Measurements from ENCODE around the gene CTSK. TPM values are rescaled to one million over a fixed set of nuclear protein-coding genes. Genes with fewer than 3 reads are reported as not detected.

Gene CTSK
- total and polyA plus RNA-seq, 9 donors = 42.9 to 110 (median 58.3) TPM

Other genes starting within 250 kb of the CTSK start
- 113 TPM for gene MCL1, start 228.7 kb downstream of the CTSK start, total RNA-seq
- gene MCL1, start 228.7 kb downstream of the CTSK start, polyA plus RNA-seq (ENCODE audit: insufficient read depth in 1 of 8, insufficient read length in 8 of 8, low replicate concordance in 1 of 8) = 100 to 1,000 TPM; 121 to 182 (median 136) TPM
- gene ENSA, start 178.6 kb downstream of the CTSK start, total RNA-seq = 76.3 TPM
- gene ENSA, start 178.6 kb downstream of the CTSK start, polyA plus RNA-seq (ENCODE audit: insufficient read depth in 1 of 8, insufficient read length in 8 of 8, low replicate concordance in 1 of 8) = 100 to 1,000 TPM in 7 of 8 donors, 10 to 100 TPM in 1; 99.4 to 143 (median 118) TPM
- gene GOLPH3L, start 111.1 kb downstream of the CTSK start, total RNA-seq = 9.3 TPM
- gene GOLPH3L, start 111.1 kb downstream of the CTSK start, polyA plus RNA-seq (ENCODE audit: insufficient read depth in 1 of 8, insufficient read length in 8 of 8, low replicate concordance in 1 of 8) = 10 to 100 TPM; 15.5 to 23.6 (median 17.4) TPM
- gene HORMAD1, start 87.4 kb downstream of the CTSK start, total RNA-seq = 0.18 TPM
- gene HORMAD1, start 87.4 kb downstream of the CTSK start, polyA plus RNA-seq (ENCODE audit: insufficient read depth in 1 of 8, insufficient read length in 8 of 8, low replicate concordance in 1 of 8) = not detected
- 13.3 TPM for gene CTSS, start 42.5 kb downstream of the CTSK start, total RNA-seq
- gene CTSS, start 42.5 kb downstream of the CTSK start, polyA plus RNA-seq (ENCODE audit: insufficient read depth in 1 of 8, insufficient read length in 8 of 8, low replicate concordance in 1 of 8) = 10 to 100 TPM; 11.1 to 20.0 (median 13.9) TPM
- gene ARNT, start 68.3 kb upstream of the CTSK start, total RNA-seq = 30.9 TPM
- 10 to 100 TPM; 30.2 to 44.1 (median 33.1) TPM for gene ARNT, start 68.3 kb upstream of the CTSK start, polyA plus RNA-seq (ENCODE audit: insufficient read depth in 1 of 8, insufficient read length in 8 of 8, low replicate concordance in 1 of 8)
- not detected for gene CTXND2, start 78.9 kb upstream of the CTSK start, total RNA-seq
- not detected for gene CTXND2, start 78.9 kb upstream of the CTSK start, polyA plus RNA-seq (ENCODE audit: insufficient read depth in 1 of 8, insufficient read length in 8 of 8, low replicate concordance in 1 of 8)
- 40.6 TPM for gene SETDB1, start 118.1 kb upstream of the CTSK start, total RNA-seq
- 10 to 100 TPM; 31.5 to 41.5 (median 36.3) TPM for gene SETDB1, start 118.1 kb upstream of the CTSK start, polyA plus RNA-seq (ENCODE audit: insufficient read depth in 1 of 8, insufficient read length in 8 of 8, low replicate concordance in 1 of 8)
- 47.3 TPM for gene CERS2, start 166.6 kb upstream of the CTSK start, total RNA-seq
- gene CERS2, start 166.6 kb upstream of the CTSK start, polyA plus RNA-seq (ENCODE audit: insufficient read depth in 1 of 8, insufficient read length in 8 of 8, low replicate concordance in 1 of 8) = 100 to 1,000 TPM in 2 of 8 donors, 10 to 100 TPM in 6; 62.3 to 111 (median 84.0) TPM
- gene ANXA9, start 174.0 kb upstream of the CTSK start, total RNA-seq = 0.04 TPM
- gene ANXA9, start 174.0 kb upstream of the CTSK start, polyA plus RNA-seq (ENCODE audit: insufficient read depth in 1 of 8, insufficient read length in 8 of 8, low replicate concordance in 1 of 8) = 1 to 10 TPM; 2.1 to 3.5 (median 2.5) TPM
- gene MINDY1, start 198.6 kb upstream of the CTSK start, total RNA-seq = 15.7 TPM
- 10 to 100 TPM; 15.8 to 20.4 (median 17.0) TPM for gene MINDY1, start 198.6 kb upstream of the CTSK start, polyA plus RNA-seq (ENCODE audit: insufficient read depth in 1 of 8, insufficient read length in 8 of 8, low replicate concordance in 1 of 8)
- 19.3 TPM for gene PRUNE1, start 200.2 kb upstream of the CTSK start, total RNA-seq
- 10 to 100 TPM; 23.4 to 29.8 (median 25.6) TPM for gene PRUNE1, start 200.2 kb upstream of the CTSK start, polyA plus RNA-seq (ENCODE audit: insufficient read depth in 1 of 8, insufficient read length in 8 of 8, low replicate concordance in 1 of 8)
- gene BNIPL, start 228.3 kb upstream of the CTSK start, total RNA-seq = 0.53 TPM
- 1 to 10 TPM in 3 of 8 donors, under 1 TPM in 5; 0.22 to 5.1 (median 0.69) TPM for gene BNIPL, start 228.3 kb upstream of the CTSK start, polyA plus RNA-seq (ENCODE audit: insufficient read depth in 1 of 8, insufficient read length in 8 of 8, low replicate concordance in 1 of 8)
- gene C1orf56, start 239.5 kb upstream of the CTSK start, total RNA-seq = 2.6 TPM
- gene C1orf56, start 239.5 kb upstream of the CTSK start, polyA plus RNA-seq (ENCODE audit: insufficient read depth in 1 of 8, insufficient read length in 8 of 8, low replicate concordance in 1 of 8) = 1 to 10 TPM; 4.7 to 8.6 (median 5.9) TPM